GM12872 (cell line): ENCODE results near the gene NSUN2.

Experiments
- CTCF ChIP-seq: IDR thresholded peaks from 3 replicates; pipeline ENCODE4 v1.5.1; 2011; ENCODE audit warnings: low read depth, mild to moderate bottlenecking, low read length, moderate library complexity; ENCODE audit not compliant: insufficient read depth

NSUN2 gene

GRCh38 chr5:6574111-6574510, 58.7 kb downstream of the NSUN2 start:
- no peak for TF ChIP-seq CTCF

- TF ChIP-seq CTCF, result no peak
These were observed 59.2 kb downstream of the NSUN2 start for GRCh38 chr5:6573651-6574101.

GRCh38 chr5:6572825-6573380, 59.9 kb downstream of the NSUN2 start:
- TF ChIP-seq CTCF, result no peak

GRCh38 chr5:6572086-6572824, 60.6 kb downstream of the NSUN2 start:
- no peak for TF ChIP-seq CTCF

- TF ChIP-seq CTCF, result no peak
These were observed 62.3 kb downstream of the NSUN2 start for GRCh38 chr5:6570530-6570929.

- TF ChIP-seq CTCF, result no peak
These were observed 64.0 kb downstream of the NSUN2 start for GRCh38 chr5:6568889-6569288.

GRCh38 chr5:6568383-6568782, 64.5 kb downstream of the NSUN2 start:
- no peak for TF ChIP-seq CTCF
